B cell (primary cell): Measurements from ENCODE around the gene HIC1. TPM values are rescaled to one million over a fixed set of nuclear protein-coding genes. Genes with fewer than 3 reads are reported as not detected.

Source experiments
- ATAC-seq: fragments of 200-7000 bp; cut with Tn5 transposase; one replicate; pipeline ENCODE4 v1.10.0; 2021; ENCODE audit warnings: low read depth, mild to moderate bottlenecking, moderate number of reproducible peaks, moderate library complexity
- CTCF ChIA-PET: fragments of 350-600 bp; sonication (Branson Sonifier 250); formaldehyde crosslinking; loops from one replicate; lab custom pipeline; 2021; ENCODE audit warnings: antibody characterized with exemption, inconsistent platforms; lab: Charles Lee
- POLR2A ChIA-PET: fragments of 350-600 bp; sonication (Branson Sonifier 250); formaldehyde crosslinking; loops from one replicate; lab custom pipeline; 2021; ENCODE audit warnings: antibody characterized with exemption; lab: Charles Lee
- DNase-seq: peaks from one replicate; pipeline ENCODE4 v3.0.0; 2013
- H2AFZ ChIP-seq: 2 replicates; pipeline ENCODE4 v1.6.1; 2012; ENCODE audit warnings: mild to moderate bottlenecking, low read depth, low read length; ENCODE audit not compliant: insufficient read depth, poor library complexity, severe bottlenecking
- H3K27ac ChIP-seq, 2 donors: 1 replicate in 1 of 2; 2 replicates in 1 of 2; pipeline ENCODE4 v1.5.1; 2012 to 2013; ENCODE audit warnings: low read length in 2 of 2, mild to moderate bottlenecking in 2 of 2, moderate library complexity in 1 of 2
- H3K27me3 ChIP-seq, 4 experiments: fragments of 200-600 bp in 1 of 4; sonication (generic) in 1 of 4; replicated peaks in 1 of 4; 1 replicate in 2 of 4; 2 replicates in 2 of 4; pipeline versions ENCODE4 v1.6.1 to v1.7.0; 2013 to 2016; ENCODE audit warnings: low read length in 3 of 4, mild to moderate bottlenecking in 2 of 4, mixed read lengths in 1 of 4, moderate library complexity in 1 of 4; ENCODE audit not compliant: insufficient read depth in 4 of 4, control insufficient read depth in 3 of 4; ENCODE audit errors: control extremely low read depth in 1 of 4
- H3K36me3 ChIP-seq, 2 experiments: replicated peaks in 1 of 2; 1 replicate in 1 of 2; 2 replicates in 1 of 2; pipeline versions ENCODE4 v1.6.1 to v1.7.1; 2013; ENCODE audit warnings: low read length in 1 of 2; ENCODE audit not compliant: insufficient read depth in 2 of 2, control insufficient read depth in 1 of 2; ENCODE audit errors: control extremely low read depth in 1 of 2, extremely low read depth in 1 of 2
- H3K4me1 ChIP-seq, 2 donors: fragments of 200-600 bp in 1 of 2; sonication (generic) in 1 of 2; 1 replicate in 1 of 2; 2 replicates in 1 of 2; pipeline versions ENCODE4 v1.5.1 to v1.6.1; 2013 to 2017; ENCODE audit warnings: low read length in 2 of 2; ENCODE audit not compliant: control insufficient read depth in 2 of 2, insufficient read depth in 2 of 2
- H3K4me2 ChIP-seq: replicated peaks from 2 replicates; pipeline ENCODE3; 2012; ENCODE audit warnings: mild to moderate bottlenecking, low read depth, low read length; ENCODE audit not compliant: poor library complexity, severe bottlenecking
- H3K4me3 ChIP-seq, 5 experiments: fragments of 200-600 bp in 1 of 5; sonication (generic) in 1 of 5; 1 replicate in 3 of 5; 2 replicates in 2 of 5; pipeline versions ENCODE4 v1.5.1 to v1.7.0; 2011 to 2016; ENCODE audit warnings: low read length in 4 of 5, mild to moderate bottlenecking in 4 of 5, low read depth in 2 of 5, control low read depth in 1 of 5, moderate library complexity in 1 of 5; ENCODE audit not compliant: insufficient read depth in 1 of 5; ENCODE audit errors: control extremely low read depth in 1 of 5, extremely low read depth in 1 of 5
- H3K79me2 ChIP-seq: fragments of 200-600 bp; sonication (generic); one replicate; pipeline ENCODE4 v1.6.0; 2016; ENCODE audit warnings: low read length; ENCODE audit not compliant: control insufficient read depth, insufficient read depth
- H3K9ac ChIP-seq: fragments of 200-600 bp; sonication (generic); 2 replicates; pipeline ENCODE4 v1.6.1; 2017; ENCODE audit warnings: mild to moderate bottlenecking, low read length, moderate library complexity
- H3K9me3 ChIP-seq, 3 donors: one replicate each; pipeline versions ENCODE4 v1.6.1 to v1.7.1; 2013; ENCODE audit warnings: low read length in 2 of 3; ENCODE audit not compliant: control insufficient read depth in 2 of 3, insufficient read depth in 1 of 3; ENCODE audit errors: control extremely low read depth in 1 of 3
- H4K20me1 ChIP-seq: 2 replicates; pipeline ENCODE4 v1.6.0; 2012; ENCODE audit warnings: mild to moderate bottlenecking, low read length; ENCODE audit not compliant: insufficient read depth, control insufficient read depth, poor library complexity, severe bottlenecking
- H3K27ac Mint-ChIP-seq: one replicate; pipeline ENCODE4 v1.8.0; 2021; ENCODE audit warnings: mixed read lengths
- H3K27me3 Mint-ChIP-seq: one replicate; pipeline ENCODE4 v1.8.0; 2021; ENCODE audit warnings: mixed read lengths
- H3K4me1 Mint-ChIP-seq: one replicate; pipeline ENCODE4 v1.8.0; 2021; ENCODE audit warnings: mixed read lengths
- H3K4me3 Mint-ChIP-seq: one replicate; pipeline ENCODE4 v1.8.0; 2021; ENCODE audit warnings: mixed read lengths
- H3K9me3 Mint-ChIP-seq: one replicate; pipeline ENCODE4 v1.8.0; 2022; ENCODE audit warnings: mixed read lengths; ENCODE audit not compliant: insufficient read depth
- CTCF ChIP-seq: fragments of 200-600 bp; IDR thresholded peaks from one replicate; pipeline ENCODE4 v1.8.0; 2022; ENCODE audit warnings: antibody characterized with exemption, mild to moderate bottlenecking
- EZH2 ChIP-seq: IDR thresholded peaks from 2 replicates; pipeline ENCODE4 v1.6.1; 2012; ENCODE audit warnings: borderline replicate concordance, low read depth, mild to moderate bottlenecking, moderate library complexity, low read length; ENCODE audit not compliant: insufficient read depth, poor library complexity, severe bottlenecking
- WGBS: methylation state at CpG from one replicate; pipeline ENCODE4 v1.1.5; 2013; ENCODE audit warnings: missing lambda C conversion rate; ENCODE audit not compliant: insufficient coverage; 5-methylcytosine and 5-hydroxymethylcytosine counted together
- intact Hi-C: fragments of 100-400 bp; cut with micrococcal nuclease; formaldehyde crosslinking; loops from one replicate; pipeline ENCODE4 v1.10.0; 2022
- polyA plus RNA-seq: library from polyadenylated mRNA; depleted of rRNA; stranded (reverse); fragments of >200 nt; gene quantifications from 2 replicates; pipeline ENCODE4 v1.2.3, GENCODE V29; 2012
- total RNA-seq, 2 donors: library from RNA; stranded (reverse); fragments of 120-200 nt in 1 of 2; gene quantifications; 1 replicate in 1 of 2; 2 replicates in 1 of 2; pipeline versions ENCODE4 v1.2.3 to v1.2.4, GENCODE V29; 2013 to 2022

HIC1 gene
- total and polyA plus RNA-seq, 2 donors (not counting 1 experiment from before 2014, with no cell fraction given), result 0.46 to 1.9 TPM

- ATAC-seq (peak; percentile 22), DNase-seq (no peak)
- CTCF ChIA-PET, result interaction anchor here (0.6 to 6.6 kb wide), 7 partner anchors 15 to 156 kb away, joined by 3 to 92 read pairs (median 4); partner anchors contain the start of gene HIC1
- peak overlapping the region; percentile 55 for H2AFZ ChIP-seq
- H3K36me3 ChIP-seq, result peaks cover 0 to 5% of the 10 kb centered on the region in 2 experiments
- Mint-ChIP-seq H3K27me3 (no peaks in the 10 kb centered on the region), H3K4me3 (peak overlapping the region; percentile 92), H3K9me3 (no peaks in the 10 kb centered on the region), H3K27ac (peak overlapping the region; percentile 94), H3K4me1 (peaks cover 64% of the 10 kb centered on the region)
- H3K4me2 ChIP-seq, result peak overlapping the region; percentile 73
- H3K9ac ChIP-seq, result peak overlapping the region; percentile 68
- POLR2A ChIA-PET, result interaction anchor here (1.3 to 1.5 kb wide), 2 partner anchors 30 to 34 kb away, joined by 4 to 10 read pairs; partner anchors contain the start of gene HIC1
- no peaks in the 10 kb centered on the region for H4K20me1 ChIP-seq
- intact Hi-C loops, result loop anchor here (1.0 to 10.0 kb wide), 3 partner anchors 34 to 150 kb away; partner anchors contain the start of gene HIC1
- TF ChIP-seq EZH2 (no peak), CTCF (no peak)
- peak overlapping the region; percentile 80 to 85 for H3K27ac ChIP-seq
- peak overlapping the region in 4 of 5 experiments; percentile 29 to 66 (median 54) for H3K4me3 ChIP-seq
- no peaks in the 10 kb centered on the region for H3K27me3 ChIP-seq
- H3K9me3 ChIP-seq, result no peaks in the 10 kb centered on the region
- H3K79me2 ChIP-seq, result no peaks in the 10 kb centered on the region
- WGBS, result 35% methylated on average over 3 of the region's 8 CpGs
- peaks cover 45 to 61% of the 10 kb centered on the region in 2 donors for H3K4me1 ChIP-seq
These were observed 34.1 kb downstream of the HIC1 start for GRCh38 chr17:2089021-2089422.

DNA sequence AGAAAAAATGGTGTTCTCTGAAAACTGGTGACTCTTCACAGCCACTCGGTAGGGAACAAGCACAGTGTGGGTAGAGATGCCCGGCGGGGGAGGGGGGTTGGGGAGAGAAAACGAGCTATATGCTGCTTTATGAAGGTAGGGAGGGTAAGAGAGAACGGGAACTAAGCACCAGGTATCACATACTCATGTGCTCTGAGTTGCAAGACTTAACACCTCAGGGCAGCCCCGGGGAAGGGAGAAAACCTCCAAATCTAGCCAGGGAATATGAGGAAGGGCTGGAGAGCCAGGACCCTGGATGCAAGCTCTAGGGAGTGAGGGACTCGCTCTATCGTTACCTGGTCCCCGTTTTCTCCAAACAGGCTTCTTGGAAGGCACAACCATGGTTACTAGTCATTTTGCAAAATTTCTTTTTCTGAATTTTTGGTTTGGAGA lies 35.3 kb downstream of the HIC1 start:
- no peaks in the 10 kb centered on the region for H3K79me2 ChIP-seq
- ATAC-seq, result no peak
- H3K4me2 ChIP-seq, result peak overlapping the region; percentile 73
- H3K4me1 ChIP-seq, result peaks cover 45 to 51% of the 10 kb centered on the region in 2 donors
- WGBS, result 65% methylated on average over 6 of the region's 9 CpGs
- intact Hi-C loops, result no loop called here
- H3K4me3 ChIP-seq, result peak overlapping the region in 4 of 5 experiments; percentile 49 to 66 (median 60)
- CTCF ChIA-PET, result interaction anchor here (0.7 to 6.6 kb wide), 5 partner anchors 26 to 1574 kb away, joined by 3 to 92 read pairs (median 14); partner anchors contain the start of gene HIC1
- peak overlapping the region; percentile 80 to 85 for H3K27ac ChIP-seq
- H2AFZ ChIP-seq, result peak overlapping the region; percentile 55
- no peaks in the 10 kb centered on the region for H3K9me3 Mint-ChIP-seq
- H4K20me1 ChIP-seq, result no peaks in the 10 kb centered on the region
- no peaks in the 10 kb centered on the region for H3K27me3 Mint-ChIP-seq
- peaks cover 56% of the 10 kb centered on the region for H3K4me1 Mint-ChIP-seq
- peak; percentile 58 for DNase-seq
- POLR2A ChIA-PET, result interaction anchor here (0.7 to 1.5 kb wide), 3 partner anchors 26 to 304 kb away, joined by 6 to 10 read pairs (median 6); partner anchors contain the start of gene HIC1
- H3K27ac Mint-ChIP-seq, result peak overlapping the region; percentile 88
- no peaks in the 10 kb centered on the region for H3K9me3 ChIP-seq
- peaks cover 0 to 2% of the 10 kb centered on the region in 2 experiments for H3K36me3 ChIP-seq
- H3K9ac ChIP-seq, result peak overlapping the region; percentile 68
- peak overlapping the region; percentile 92 for H3K4me3 Mint-ChIP-seq
- no peaks in the 10 kb centered on the region for H3K27me3 ChIP-seq
- TF ChIP-seq EZH2, result no peak
- TF ChIP-seq CTCF, result no peak
